Skeletal muscle satellite cell (primary cell): ENCODE measurements around the gene OR10D3.

Experiments used
- H3K27me3 ChIP-seq: 2 replicates; pipeline ENCODE4 v1.7.0; 2013; ENCODE audit warnings: low read length; ENCODE audit not compliant: control insufficient read depth, insufficient read depth
- H3K36me3 ChIP-seq: 2 replicates; pipeline ENCODE4 v1.7.0; 2013; ENCODE audit warnings: mild to moderate bottlenecking, control low read depth, low read length; ENCODE audit not compliant: insufficient read depth
- H3K4me1 ChIP-seq: 2 replicates; pipeline ENCODE4 v1.7.0; 2013; ENCODE audit warnings: low read length; ENCODE audit not compliant: control insufficient read depth, insufficient read depth
- H3K4me2 ChIP-seq: 2 replicates; pipeline ENCODE4 v1.7.0; 2013; ENCODE audit warnings: mild to moderate bottlenecking, low read length
- H3K4me3 ChIP-seq: 2 replicates; pipeline ENCODE4 v1.7.0; 2013; ENCODE audit warnings: low read length
- H3K9ac ChIP-seq: 2 replicates; pipeline ENCODE4 v1.7.0; 2013; ENCODE audit warnings: mild to moderate bottlenecking, low read depth, low read length, moderate library complexity
- H3K9me3 ChIP-seq: replicated peaks from 2 replicates; pipeline ENCODE4 v1.7.0; 2013; ENCODE audit warnings: mild to moderate bottlenecking, control low read depth, low read length

OR10D3 gene

DNA sequence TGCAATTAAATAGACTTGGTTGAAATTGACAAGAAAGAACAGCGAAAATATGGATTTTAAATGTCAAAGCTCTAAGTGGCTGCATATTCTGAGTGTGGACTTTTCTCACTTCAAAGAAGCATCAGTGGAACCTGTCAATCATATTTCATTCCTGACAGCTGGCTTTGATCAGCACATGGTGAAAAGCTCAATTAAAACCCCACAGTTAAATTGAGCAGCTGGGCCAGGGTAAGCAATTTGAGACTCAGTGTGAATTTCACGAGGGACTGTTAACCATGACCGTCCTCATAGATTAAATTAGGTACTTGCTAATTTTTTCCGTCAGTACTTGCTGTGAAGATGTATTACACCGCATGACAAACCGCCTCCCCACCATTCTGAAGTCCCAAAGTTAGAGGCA is 11.0 kb upstream of the OR10D3 start:
- Histone ChIP-seq H3K27me3 (no peaks in the 10 kb centered on the region), H3K36me3 (no peaks in the 10 kb centered on the region), H3K4me3 (no peak overlapping the region), H3K9me3 (no peaks in the 10 kb centered on the region), H3K4me2 (no peak overlapping the region), H3K4me1 (peaks cover 6% of the 10 kb centered on the region), H3K9ac (no peak overlapping the region)

GRCh38 chr11:124172599-124172998 is 10.5 kb upstream of the OR10D3 start:
- peaks cover 6% of the 10 kb centered on the region for H3K4me1 ChIP-seq
- H3K36me3 ChIP-seq, result no peaks in the 10 kb centered on the region
- H3K4me2 ChIP-seq, result no peak overlapping the region
- no peaks in the 10 kb centered on the region for H3K9me3 ChIP-seq
- H3K4me3 ChIP-seq, result no peak overlapping the region
- no peak overlapping the region for H3K9ac ChIP-seq
- no peaks in the 10 kb centered on the region for H3K27me3 ChIP-seq

DNA sequence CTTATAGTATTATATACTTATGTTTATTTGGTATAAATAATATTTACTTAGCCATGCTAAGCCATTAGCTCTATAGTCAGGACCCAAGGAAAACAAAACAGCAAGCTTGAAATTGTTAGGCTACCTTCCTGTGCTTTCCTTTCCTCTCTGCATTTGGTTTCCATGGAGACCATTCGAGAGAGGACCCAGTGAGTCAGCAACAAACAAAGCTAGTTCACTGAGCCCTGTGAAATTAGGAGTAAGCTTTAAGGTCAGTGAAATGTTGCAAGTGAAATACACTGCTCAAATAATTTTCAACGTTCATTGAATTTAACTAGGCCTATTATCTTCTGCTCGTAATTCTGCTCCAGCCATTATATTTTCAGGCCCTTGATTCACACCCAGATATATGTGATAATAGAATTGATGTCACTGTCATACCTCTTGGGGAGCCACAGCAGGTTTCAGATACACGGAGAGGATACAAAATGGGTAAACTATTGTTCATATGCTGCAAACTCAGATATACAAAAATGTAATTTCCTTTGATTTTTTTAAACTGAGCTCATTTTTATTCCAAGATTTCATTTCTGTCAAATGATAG is 9.1 kb upstream of the OR10D3 start:
- Histone ChIP-seq H3K27me3 (no peaks in the 10 kb centered on the region), H3K4me2 (peak overlapping the region; percentile 31), H3K36me3 (no peaks in the 10 kb centered on the region), H3K4me1 (peaks cover 11% of the 10 kb centered on the region), H3K9ac (no peak overlapping the region), H3K4me3 (no peak overlapping the region), H3K9me3 (no peaks in the 10 kb centered on the region)

DNA sequence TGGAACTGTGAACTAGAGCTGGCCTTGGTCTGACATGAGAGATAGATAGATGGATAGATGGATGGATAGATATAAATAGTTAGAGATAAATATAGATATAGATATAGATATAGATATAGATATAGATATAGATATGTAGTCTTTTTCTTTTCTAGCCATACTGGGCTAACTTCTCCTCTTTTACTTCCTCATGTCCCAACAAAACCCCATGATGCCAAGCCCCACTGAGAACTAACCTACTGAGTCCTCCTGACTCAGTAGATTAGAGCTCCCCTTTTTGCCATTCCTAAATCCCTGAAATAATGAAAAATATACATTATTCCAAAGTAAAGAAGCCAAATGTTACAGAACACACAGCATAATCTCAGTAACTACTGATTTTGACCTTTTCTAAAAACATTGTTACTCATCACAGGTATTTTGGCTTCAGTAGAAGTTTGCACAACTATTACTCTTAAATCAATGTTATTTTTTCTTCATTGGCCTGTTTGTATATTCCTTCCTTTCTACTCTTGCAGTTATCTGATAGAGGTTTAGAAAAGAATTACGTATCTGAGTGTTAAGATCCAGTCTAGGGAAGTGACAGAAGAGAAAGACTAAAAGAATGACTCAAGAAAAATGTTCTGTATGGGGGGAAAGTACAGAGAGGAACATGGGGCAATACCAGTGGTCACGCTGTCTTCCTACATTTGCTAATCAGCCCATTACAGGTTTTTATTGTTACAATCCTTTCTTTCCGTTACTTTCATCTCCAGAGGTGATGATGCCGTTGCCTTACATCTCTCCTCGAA is 6.0 kb upstream of the OR10D3 start:
- Histone ChIP-seq H3K9me3 (no peaks in the 10 kb centered on the region), H3K4me2 (no peak overlapping the region), H3K9ac (no peak overlapping the region), H3K36me3 (no peaks in the 10 kb centered on the region), H3K4me3 (no peak overlapping the region), H3K27me3 (no peaks in the 10 kb centered on the region), H3K4me1 (peaks cover 17% of the 10 kb centered on the region)

- no peaks in the 10 kb centered on the region for H3K27me3 ChIP-seq
- no peak overlapping the region for H3K4me3 ChIP-seq
- H3K9me3 ChIP-seq, result no peaks in the 10 kb centered on the region
- no peak overlapping the region for H3K9ac ChIP-seq
- H3K4me2 ChIP-seq, result peak overlapping the region; percentile 42
- H3K4me1 ChIP-seq, result peaks cover 13% of the 10 kb centered on the region
- H3K36me3 ChIP-seq, result no peaks in the 10 kb centered on the region
Measured at GRCh38 chr11:124179310-124179709, 3.8 kb upstream of the OR10D3 start.

DNA sequence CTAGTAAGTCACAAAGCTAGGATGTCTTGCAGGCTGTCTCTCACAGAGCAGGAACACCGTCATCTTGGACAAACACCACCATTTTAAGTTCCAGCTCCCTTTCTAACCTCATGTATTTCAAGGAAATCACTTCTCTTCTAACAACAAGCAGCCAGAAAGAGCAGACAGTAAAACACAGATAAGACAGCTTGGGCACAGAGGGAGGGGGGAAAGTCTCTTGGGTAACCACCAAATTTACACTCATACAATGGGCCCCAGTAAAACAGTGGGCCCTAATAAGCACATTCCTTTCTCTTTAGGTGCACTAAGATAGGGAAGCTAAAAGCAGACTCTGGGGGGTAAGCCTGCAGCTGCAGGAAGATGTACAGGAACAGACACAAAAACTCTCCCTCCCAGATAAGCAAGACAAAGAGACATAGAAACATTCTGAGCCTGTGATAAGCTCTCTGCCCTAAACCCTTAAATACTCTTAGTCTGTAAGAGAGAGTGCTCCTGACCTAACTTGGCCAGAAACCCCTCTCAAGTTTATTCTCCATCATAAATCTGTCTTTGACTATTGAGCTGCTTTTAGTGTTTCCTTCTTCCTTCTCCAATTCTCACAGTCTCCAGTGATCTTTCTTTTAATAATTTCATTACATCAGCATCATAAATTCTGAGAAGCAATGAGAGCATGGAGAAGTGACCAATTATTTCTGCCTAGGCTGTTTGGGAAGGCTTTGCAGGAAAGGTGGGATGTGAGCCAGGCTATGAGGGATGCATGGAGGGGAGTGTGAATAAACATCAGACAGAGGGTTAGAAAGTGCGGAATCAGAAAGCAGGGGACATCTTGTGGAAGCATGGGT is 7.4 kb downstream of the OR10D3 start:
- H3K4me2 ChIP-seq, result no peak overlapping the region
- peaks cover 13% of the 10 kb centered on the region for H3K4me1 ChIP-seq
- peaks cover 3% of the 10 kb centered on the region for H3K27me3 ChIP-seq
- H3K4me3 ChIP-seq, result no peak overlapping the region
- H3K9me3 ChIP-seq, result no peaks in the 10 kb centered on the region
- no peaks in the 10 kb centered on the region for H3K36me3 ChIP-seq
- no peak overlapping the region for H3K9ac ChIP-seq

- Histone ChIP-seq H3K27me3 (peaks cover under 1% of the 10 kb centered on the region), H3K4me1 (peaks cover 13% of the 10 kb centered on the region), H3K4me3 (no peak overlapping the region), H3K4me2 (no peak overlapping the region), H3K9me3 (no peaks in the 10 kb centered on the region), H3K9ac (no peak overlapping the region), H3K36me3 (no peaks in the 10 kb centered on the region)
Measured at GRCh38 chr11:124193221-124194010, 10.3 kb downstream of the OR10D3 start.

DNA sequence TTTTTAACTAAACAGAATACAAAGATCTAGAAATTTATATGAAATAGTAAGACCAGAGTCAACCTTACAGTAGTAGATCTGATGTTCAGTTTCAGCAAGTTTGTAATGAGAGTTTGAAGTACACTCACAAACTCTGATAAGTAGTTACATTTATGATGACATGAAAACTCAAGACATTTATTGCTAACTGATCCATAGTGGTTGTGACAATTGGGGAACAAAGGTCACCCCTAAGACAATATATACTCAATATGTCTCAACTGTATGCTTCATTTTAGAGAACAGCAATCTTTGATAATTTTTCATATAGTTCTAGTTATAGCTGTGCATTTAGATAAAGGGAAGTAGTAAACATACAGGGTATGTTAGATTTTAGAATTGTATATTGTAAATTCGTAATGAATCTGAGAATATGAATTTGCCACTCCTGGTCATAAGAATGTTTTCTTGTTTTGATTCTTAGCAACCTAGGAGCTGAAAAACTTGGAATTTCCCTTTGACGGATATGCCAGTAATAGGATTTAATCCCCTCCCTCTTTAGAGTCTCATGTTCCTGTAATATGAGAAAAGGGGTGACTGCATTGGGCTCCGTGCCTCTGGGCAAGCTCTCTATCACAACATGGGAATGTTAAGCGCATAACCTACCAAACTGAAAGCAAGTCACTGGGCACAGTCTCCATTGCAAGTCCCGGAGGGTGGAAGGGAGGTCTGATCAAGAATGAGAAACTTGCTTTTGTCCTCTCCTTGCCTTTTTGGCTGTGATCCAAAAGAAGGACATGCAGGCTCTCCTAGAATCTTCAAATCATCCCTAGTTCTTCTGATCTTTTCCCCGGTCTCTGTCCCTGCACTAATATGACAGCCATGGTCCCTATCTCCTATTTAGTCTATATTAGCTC is 11.4 kb downstream of the OR10D3 start:
- Histone ChIP-seq H3K9me3 (no peaks in the 10 kb centered on the region), H3K4me1 (peaks cover 13% of the 10 kb centered on the region), H3K36me3 (no peaks in the 10 kb centered on the region), H3K27me3 (no peaks in the 10 kb centered on the region), H3K4me2 (peak overlapping the region; percentile 66), H3K4me3 (peak overlapping the region; percentile 54), H3K9ac (peak overlapping the region; percentile 48)

GRCh38 chr11:124195189-124195734 is 12.1 kb downstream of the OR10D3 start:
- Histone ChIP-seq H3K4me1 (peaks cover 13% of the 10 kb centered on the region), H3K36me3 (no peaks in the 10 kb centered on the region), H3K4me3 (peak overlapping the region; percentile 54), H3K27me3 (no peaks in the 10 kb centered on the region), H3K4me2 (peak overlapping the region; percentile 66), H3K9me3 (no peaks in the 10 kb centered on the region), H3K9ac (peak overlapping the region; percentile 48)

- no peaks in the 10 kb centered on the region for H3K27me3 ChIP-seq
- H3K9me3 ChIP-seq, result no peaks in the 10 kb centered on the region
- H3K36me3 ChIP-seq, result no peaks in the 10 kb centered on the region
- no peak overlapping the region for H3K9ac ChIP-seq
- peaks cover 13% of the 10 kb centered on the region for H3K4me1 ChIP-seq
- H3K4me2 ChIP-seq, result no peak overlapping the region
- no peak overlapping the region for H3K4me3 ChIP-seq
Measured at GRCh38 chr11:124197999-124198398, 14.9 kb downstream of the OR10D3 start.
